GM18520 (cell line): ENCODE data around the gene ZFYVE9.
"Not testable (repeated sequence)": the region's sequence is repeated elsewhere in the genome, so short reads cannot be mapped to it uniquely, and the experiment has no call there.

ENCODE experiments used
- ATAC-seq: cut with Tn5 transposase; IDR thresholded peaks from one replicate; pipeline ENCODE4 v1.9.1; 2021; ENCODE audit not compliant: unreplicated experiment

Gene ZFYVE9

GRCh38 chr1:52365071-52365745 lies 223.3 kb downstream of the ZFYVE9 start:
- ATAC-seq, result no peak

DNA sequence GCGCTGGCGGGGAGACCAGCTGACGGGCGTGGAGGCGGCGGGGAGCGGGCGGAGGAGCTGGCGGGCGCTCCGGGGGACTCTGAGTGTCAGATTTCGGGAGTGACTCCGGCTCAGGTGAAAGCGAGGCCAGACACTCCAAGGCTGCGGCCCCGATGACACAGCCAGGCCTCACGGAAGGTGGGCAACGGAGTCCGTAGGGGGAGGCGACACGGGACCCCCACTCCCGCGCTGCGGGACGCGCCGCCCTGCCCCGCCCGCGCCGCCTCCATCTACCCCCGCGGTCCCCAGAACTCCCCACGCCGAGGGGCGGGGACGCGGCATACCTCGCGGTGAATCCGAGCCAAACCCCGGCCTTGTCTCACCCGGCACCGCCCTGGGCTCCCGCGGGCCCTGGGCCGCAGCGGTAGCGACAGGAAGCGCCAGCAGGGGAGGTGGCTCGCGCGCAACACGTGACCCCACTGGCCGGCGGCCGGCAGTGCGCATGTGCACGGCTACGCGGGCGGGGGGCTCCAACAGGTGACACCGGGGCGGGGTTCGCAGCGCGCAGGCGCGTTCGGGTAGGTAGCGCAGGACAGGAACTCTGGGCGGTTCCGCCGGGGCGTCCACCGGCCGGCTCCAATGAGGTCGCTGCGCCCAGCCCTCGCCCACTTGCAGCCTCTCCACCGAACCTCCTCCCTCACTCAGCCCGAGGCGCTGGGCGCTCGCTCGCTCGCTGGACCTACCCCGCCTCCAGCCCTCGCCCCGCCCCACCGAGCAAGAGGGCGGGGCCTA lies 224.0 kb downstream of the ZFYVE9 start, which contains the start of gene CC2D1B:
TSS of gene CC2D1B (minus strand) at position 460 of the 771 bp plus-strand sequence. CDS start 1,585 bp downstream, outside the sequence.
- peak; percentile 91 for ATAC-seq

- ATAC-seq, result no peak
Measured at GRCh38 chr1:52366517-52366827, 224.6 kb downstream of the ZFYVE9 start.

- ATAC-seq, result no peak
Measured at GRCh38 chr1:52367272-52367671, 225.4 kb downstream of the ZFYVE9 start.

GRCh38 chr1:52368383-52369172 lies 226.7 kb downstream of the ZFYVE9 start:
- ATAC-seq, result no peak

DNA sequence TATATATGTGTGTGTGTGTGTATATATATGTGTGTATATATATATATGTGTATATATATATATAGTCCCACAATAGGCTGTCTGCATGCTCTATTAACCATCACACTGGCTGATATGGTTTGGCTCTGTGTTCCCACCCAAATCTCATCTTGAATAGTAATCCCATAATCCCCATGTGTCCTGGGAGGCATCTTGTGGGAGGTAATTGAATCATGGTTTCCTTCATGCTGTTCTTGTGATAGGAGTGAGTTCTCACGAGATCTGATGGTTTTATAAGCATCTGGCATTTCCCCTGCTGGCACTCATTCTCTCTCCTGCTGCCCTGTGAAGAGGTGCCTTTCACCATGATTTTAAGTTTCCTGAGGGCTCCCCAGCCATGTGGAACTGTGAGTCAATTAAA lies 228.0 kb downstream of the ZFYVE9 start:
- ATAC-seq, result not testable (repeated sequence)

DNA sequence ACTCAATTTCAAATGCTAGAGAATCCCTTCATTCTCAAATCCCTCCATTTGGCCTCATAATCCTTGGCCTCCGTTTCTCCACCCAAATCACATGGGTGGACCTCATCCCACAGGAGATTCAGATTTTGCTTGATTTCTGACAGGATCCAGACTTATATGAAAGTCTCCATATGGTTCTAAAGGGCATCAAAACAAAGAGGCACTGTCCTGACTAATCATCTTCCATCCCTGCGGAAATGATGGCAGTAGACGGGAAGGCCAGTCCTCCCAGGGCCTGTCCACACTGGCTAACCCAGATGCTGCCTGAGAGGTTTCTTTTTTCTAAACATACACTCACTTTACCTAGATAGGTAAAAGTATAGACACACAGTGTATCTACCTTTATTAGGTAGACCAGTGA lies 243.5 kb downstream of the ZFYVE9 start:
- no peak for ATAC-seq

- no peak for ATAC-seq
Measured at GRCh38 chr1:52386458-52386857, 244.6 kb downstream of the ZFYVE9 start.

DNA sequence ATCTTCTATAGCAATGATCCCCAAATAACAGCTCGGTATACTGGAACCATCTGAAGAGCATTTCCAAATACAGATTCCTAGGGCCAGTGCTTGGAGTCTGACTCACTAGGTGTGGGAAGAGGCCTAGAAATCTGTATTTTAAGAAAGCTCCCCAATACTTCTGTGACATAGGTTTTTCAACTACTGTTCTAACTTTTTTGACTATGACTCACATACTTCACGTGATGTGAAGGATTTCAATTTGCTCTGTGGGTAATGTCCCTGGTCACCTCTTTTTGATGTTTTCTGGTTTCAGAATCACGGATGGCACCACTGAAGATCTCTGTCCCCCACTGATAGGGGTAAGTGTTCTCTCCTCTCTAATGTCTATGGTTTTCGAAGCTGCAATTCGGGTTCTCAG lies 251.3 kb downstream of the ZFYVE9 start:
- no peak for ATAC-seq
